ENCODE results near the gene TNFRSF4. TPM values are rescaled to one million over a fixed set of nuclear protein-coding genes. Genes with fewer than 3 reads are reported as not detected.

Gene TNFRSF4
- total RNA-seq, 4 donors from 2014 or later, result 1.5 to 4.5 (median 3.2) TPM

DNA sequence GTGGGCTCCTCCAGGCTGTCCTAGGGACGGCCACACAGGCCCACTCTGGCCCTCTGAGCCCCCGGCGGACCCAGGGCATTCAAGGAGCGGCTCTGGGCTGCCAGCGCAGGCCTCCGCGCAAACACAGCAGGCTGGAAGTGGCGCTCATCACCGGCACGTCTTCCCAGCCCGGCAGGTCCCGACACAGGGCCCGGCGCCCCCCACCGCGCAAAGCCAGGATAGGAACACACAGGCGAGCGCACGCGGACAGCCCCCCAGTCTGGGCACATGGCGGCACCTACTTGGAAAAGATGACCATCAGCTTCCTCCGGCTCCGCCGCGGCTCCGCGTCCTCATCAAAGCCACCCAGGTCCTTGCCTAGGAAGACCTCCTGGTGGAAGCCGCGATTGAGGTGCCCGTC, 14.2 kb upstream of the TNFRSF4 start:
- no peak overlapping the region for H3K27ac ChIP-seq
- peaks cover 12 to 26% of the 10 kb centered on the region in 2 donors for H3K4me1 ChIP-seq
- intact Hi-C loops (cut with DNase I), result no loop called here
- H3K27me3 ChIP-seq, result no peaks in the 10 kb centered on the region
- DNase-seq, result no peak
- WGBS, 2 donors, result 96 to 97% methylated on average over 11 to 18 of the region's 30 CpGs
- peaks cover 24 to 31% of the 10 kb centered on the region in 2 donors for H3K36me3 ChIP-seq
- no peak overlapping the region for H3K4me3 ChIP-seq (replicated peaks in 1 of 3)
- H3K9me3 ChIP-seq, result no peaks in the 10 kb centered on the region
- TF ChIP-seq, protein P1, sequence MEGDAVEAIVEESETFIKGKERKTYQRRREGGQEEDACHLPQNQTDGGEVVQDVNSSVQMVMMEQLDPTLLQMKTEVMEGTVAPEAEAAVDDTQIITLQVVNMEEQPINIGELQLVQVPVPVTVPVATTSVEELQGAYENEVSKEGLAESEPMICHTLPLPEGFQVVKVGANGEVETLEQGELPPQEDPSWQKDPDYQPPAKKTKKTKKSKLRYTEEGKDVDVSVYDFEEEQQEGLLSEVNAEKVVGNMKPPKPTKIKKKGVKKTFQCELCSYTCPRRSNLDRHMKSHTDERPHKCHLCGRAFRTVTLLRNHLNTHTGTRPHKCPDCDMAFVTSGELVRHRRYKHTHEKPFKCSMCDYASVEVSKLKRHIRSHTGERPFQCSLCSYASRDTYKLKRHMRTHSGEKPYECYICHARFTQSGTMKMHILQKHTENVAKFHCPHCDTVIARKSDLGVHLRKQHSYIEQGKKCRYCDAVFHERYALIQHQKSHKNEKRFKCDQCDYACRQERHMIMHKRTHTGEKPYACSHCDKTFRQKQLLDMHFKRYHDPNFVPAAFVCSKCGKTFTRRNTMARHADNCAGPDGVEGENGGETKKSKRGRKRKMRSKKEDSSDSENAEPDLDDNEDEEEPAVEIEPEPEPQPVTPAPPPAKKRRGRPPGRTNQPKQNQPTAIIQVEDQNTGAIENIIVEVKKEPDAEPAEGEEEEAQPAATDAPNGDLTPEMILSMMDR (IDR thresholded peaks at IDR 0.05), result no peak
- no peak for TF ChIP-seq POLR2A (IDR thresholded peaks at IDR 0.05)

DNA sequence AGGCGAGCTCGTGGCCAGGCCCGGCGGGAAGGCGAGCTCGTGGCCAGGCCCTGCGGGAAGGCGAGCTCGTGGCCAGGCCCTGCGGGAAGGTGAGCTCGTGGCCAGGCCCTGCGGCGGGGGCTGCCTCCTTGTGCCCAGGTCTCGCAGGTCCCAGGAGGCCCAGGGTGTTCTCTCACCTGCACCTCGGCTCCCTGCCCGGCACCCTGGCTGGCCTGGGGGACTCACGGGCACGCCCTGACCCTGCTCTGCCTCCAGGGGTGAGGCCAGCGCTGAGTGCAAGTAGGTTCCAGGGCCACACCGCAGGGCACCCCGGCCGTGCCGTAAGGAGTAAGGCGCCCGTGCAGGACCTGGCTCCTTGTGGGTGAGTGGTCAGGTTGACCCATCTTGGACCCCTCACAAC, 13.4 kb upstream of the TNFRSF4 start:
- 97 to 100% methylated on average over 7 to 10 of the region's 25 CpGs for WGBS, 2 donors
- Histone ChIP-seq H3K4me1 (peaks cover 12 to 18% of the 10 kb centered on the region in 2 donors), H3K36me3 (peaks cover 32 to 39% of the 10 kb centered on the region in 2 donors), H3K4me3 (replicated peaks in 1 of 3) (no peak overlapping the region), H3K9me3 (no peaks in the 10 kb centered on the region), H3K27me3 (no peaks in the 10 kb centered on the region), H3K27ac (no peak overlapping the region)
- DNase-seq, result no peak
- no peak for TF ChIP-seq POLR2A (IDR thresholded peaks at IDR 0.05)
- TF ChIP-seq, protein P1 (IDR thresholded peaks at IDR 0.05), result no peak
- intact Hi-C loops (cut with DNase I), result no loop called here

DNA sequence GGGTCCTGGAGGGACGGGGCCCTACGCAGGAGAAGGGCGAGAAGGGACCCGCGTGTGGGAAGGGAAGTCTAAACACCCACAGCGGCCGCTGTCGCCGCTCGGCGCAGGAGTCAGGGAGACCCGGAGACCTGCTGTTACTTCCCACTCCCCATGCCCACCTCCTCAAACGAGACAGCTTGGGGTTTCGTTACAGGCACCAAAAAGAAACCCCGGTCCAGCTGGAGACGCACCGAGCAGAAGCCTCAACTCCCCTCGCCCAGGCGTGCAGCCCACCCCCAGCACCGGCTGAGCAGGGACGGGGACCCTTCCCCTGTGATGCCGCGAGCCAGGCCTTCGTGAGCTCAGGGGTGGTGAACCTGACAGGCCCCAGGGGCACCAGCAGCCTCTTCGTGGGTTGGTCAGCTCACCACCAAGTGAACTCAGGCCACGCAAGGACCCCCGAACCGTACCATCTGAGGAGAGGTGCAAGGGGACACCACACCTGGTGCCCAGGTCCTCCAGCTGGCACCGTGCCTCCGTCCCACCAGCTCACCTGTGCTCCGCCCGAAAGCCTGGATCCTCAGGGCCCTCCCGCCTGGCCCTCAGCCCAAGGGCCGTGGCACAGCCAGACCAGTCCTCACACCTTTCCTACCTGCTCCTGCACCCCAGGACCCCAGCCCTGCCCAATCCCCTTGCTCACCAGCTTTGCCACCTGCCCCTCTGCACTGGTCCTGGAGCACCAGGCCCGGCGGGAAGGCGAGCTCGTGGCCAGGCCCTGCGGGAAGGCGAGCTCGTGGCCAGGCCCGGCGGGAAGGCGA, 12.8 kb upstream of the TNFRSF4 start:
- Histone ChIP-seq H3K4me3 (replicated peaks in 1 of 3) (no peak overlapping the region), H3K4me1 (peaks cover 12 to 18% of the 10 kb centered on the region in 2 donors), H3K36me3 (peaks cover 38 to 44% of the 10 kb centered on the region in 2 donors), H3K27me3 (no peaks in the 10 kb centered on the region), H3K9me3 (no peaks in the 10 kb centered on the region), H3K27ac (no peak overlapping the region)
- intact Hi-C loops (cut with DNase I), result no loop called here
- TF ChIP-seq, protein P1 (IDR thresholded peaks at IDR 0.05), result no peak
- no peak for TF ChIP-seq POLR2A (IDR thresholded peaks at IDR 0.05)
- no peak for DNase-seq
- whole genome bisulfite sequencing, 2 donors, result 96 to 97% methylated on average over 14 to 38 of the region's 44 CpGs

DNA sequence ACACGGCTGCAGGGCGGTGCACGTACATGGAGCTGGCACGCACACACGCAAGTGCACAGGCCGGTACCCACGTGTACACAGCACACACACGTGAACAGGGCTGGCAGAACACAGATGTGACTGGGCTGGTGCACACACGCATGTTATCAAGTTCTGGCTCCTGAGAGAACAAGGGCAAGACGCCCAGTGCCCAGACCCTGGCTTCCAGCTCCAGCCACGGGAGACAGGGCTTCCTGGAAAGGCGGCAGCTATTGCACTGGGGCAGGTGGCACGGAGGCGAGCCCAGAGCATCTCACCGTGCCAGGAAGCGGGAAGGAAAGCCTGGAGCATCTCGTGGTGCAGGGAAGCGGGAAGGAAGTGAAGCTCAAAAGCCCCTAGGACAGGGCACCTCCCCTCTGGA, 12.0 kb upstream of the TNFRSF4 start:
- H3K36me3 ChIP-seq, result peaks cover 46 to 52% of the 10 kb centered on the region in 2 donors
- intact Hi-C loops (cut with DNase I), result no loop called here

More for the DNA sequence above, 12.0 kb upstream of the TNFRSF4 start:
- no peaks in the 10 kb centered on the region for H3K27me3 ChIP-seq
- H3K9me3 ChIP-seq, result no peaks in the 10 kb centered on the region
- no peak for DNase-seq
- H3K4me1 ChIP-seq, result peaks cover 12 to 18% of the 10 kb centered on the region in 2 donors
- WGBS, 2 donors, result 94% methylated on average over 13 to 18 of the region's 18 CpGs
- no peak overlapping the region for H3K4me3 ChIP-seq (replicated peaks in 1 of 3)
- TF ChIP-seq POLR2A (IDR thresholded peaks at IDR 0.05), result no peak
- TF ChIP-seq, protein P1 (IDR thresholded peaks at IDR 0.05), result no peak
- no peak overlapping the region for H3K27ac ChIP-seq

Measured in thyroid gland (tissue), 4 donors.